A549 (cell line): Measurements from ENCODE around the gene SBF2. TPM values are rescaled to one million over a fixed set of nuclear protein-coding genes. Genes with fewer than 3 reads are reported as not detected.

Source experiments
- ATAC-seq, 2 experiments: fragments of 200-7000 bp in 1 of 2; fragments of >200 bp in 1 of 2; cut with Nextera tagmentation in 1 of 2; cut with Tn5 transposase in 1 of 2; 3 replicates each; pipeline versions ENCODE4 v1.8.0 to v1.9.1; 2018 to 2020; ENCODE audit warnings: mild to moderate bottlenecking in 1 of 2, moderate library complexity in 1 of 2
- CTCF ChIA-PET: fragments of 300-600 bp; sonication (Branson Sonifier 250); formaldehyde crosslinking; extraction: SDS; loops from one replicate; lab custom pipeline; 2021; ENCODE audit warnings: antibody characterized with exemption, inconsistent platforms; lab: Yijun Ruan, JAX
- POLR2A ChIA-PET: fragments of 350-600 bp; formaldehyde crosslinking; extraction: SDS; loops from one replicate; lab custom pipeline; 2021; ENCODE audit warnings: antibody characterized with exemption, inconsistent platforms; lab: Yijun Ruan, JAX
- DNase-seq, 2 experiments: peaks; one replicate each; pipeline versions ENCODE4 v3.0.0 to v3.0.0-alpha.2; 2011 to 2016; ENCODE audit warnings: low read depth in 1 of 2, low spot score in 1 of 2
- FAIRE-seq: peaks from 2 replicates; lab custom pipeline; 2011; peaks lifted over from hg19 to GRCh38; lab: Jason Lieb, UNC
- H3K27ac ChIP-seq, 2 experiments: fragments of >200 bp; sonication (Bioruptor Twin); formaldehyde crosslinking; 3 replicates each; pipeline ENCODE4 v1.5.1; 2016 to 2017
- H3K4me1 ChIP-seq: fragments of >200 bp; sonication (Bioruptor Twin); formaldehyde crosslinking; 3 replicates; pipeline ENCODE4 v1.6.1; 2016
- H3K4me2 ChIP-seq: fragments of >200 bp; sonication (Bioruptor Twin); formaldehyde crosslinking; 3 replicates; pipeline ENCODE4 v1.6.1; 2016
- H3K4me3 ChIP-seq: fragments of >200 bp; sonication (Bioruptor Twin); formaldehyde crosslinking; 3 replicates; pipeline ENCODE4 v1.5.1; 2016
- H3K9me3 ChIP-seq: fragments of >200 bp; sonication (Bioruptor Twin); formaldehyde crosslinking; 3 replicates; pipeline ENCODE4 v1.6.1; 2016
- CBX8 ChIP-seq: fragments of 200-600 bp; sonication (generic); IDR thresholded peaks from 2 replicates; pipeline ENCODE4 v1.6.1; 2016
- CEBPB ChIP-seq, 2 experiments: fragments of >200 bp in 1 of 2; sonication (Bioruptor Twin) in 1 of 2; formaldehyde crosslinking in 1 of 2; IDR thresholded peaks; 2 replicates each; pipeline ENCODE4 v1.6.1; 2012 to 2016
- CHD2 ChIP-seq: fragments of 150-350 bp; IDR thresholded peaks from 2 replicates; pipeline ENCODE4 v1.6.1; 2014; ENCODE audit warnings: low read length; ENCODE audit not compliant: partially characterized antibody
- EHMT2 ChIP-seq: fragments of 200-600 bp; sonication (generic); IDR thresholded peaks from 2 replicates; pipeline ENCODE4 v1.6.1; 2016; ENCODE audit warnings: antibody characterized with exemption, low read depth, mild to moderate bottlenecking, moderate library complexity
- ESRRA ChIP-seq: fragments of 150-350 bp; IDR thresholded peaks from 2 replicates; pipeline ENCODE4 v1.6.1; 2014; ENCODE audit warnings: mild to moderate bottlenecking, low read length, borderline replicate concordance
- FOSB ChIP-seq: fragments of 250-450 bp; sonication (Bioruptor Pico); IDR thresholded peaks from 2 replicates; pipeline ENCODE4 v1.5.0; 2020; ENCODE audit warnings: mild to moderate bottlenecking, moderate library complexity
- FOXS1 ChIP-seq: fragments of 250-450 bp; sonication (Bioruptor Pico); IDR thresholded peaks from 2 replicates; pipeline ENCODE4 v1.5.0; 2020; ENCODE audit warnings: mild to moderate bottlenecking, moderate library complexity
- GATA3 ChIP-seq: IDR thresholded peaks from 2 replicates; pipeline ENCODE4 v1.6.1; 2012; ENCODE audit warnings: borderline replicate concordance
- HDAC2 ChIP-seq: fragments of 200-600 bp; sonication (generic); IDR thresholded peaks from 2 replicates; pipeline ENCODE4 v1.6.1; 2016
- HES2 ChIP-seq: fragments of >200 bp; sonication (Bioruptor Twin); formaldehyde crosslinking; IDR thresholded peaks from 2 replicates; pipeline ENCODE4 v1.6.1; 2016
- HOXA7 ChIP-seq: fragments of 250-450 bp; sonication (Bioruptor Pico); IDR thresholded peaks from 2 replicates; pipeline ENCODE4 v1.5.0; 2020; ENCODE audit warnings: mild to moderate bottlenecking, moderate library complexity
- HOXB13 ChIP-seq: fragments of 250-450 bp; sonication (Bioruptor Pico); IDR thresholded peaks from 2 replicates; pipeline ENCODE4 v1.5.0; 2020; ENCODE audit warnings: low read depth, mild to moderate bottlenecking, moderate library complexity
- HOXB5 ChIP-seq: fragments of 250-450 bp; sonication (Bioruptor Pico); IDR thresholded peaks from 2 replicates; pipeline ENCODE4 v1.5.0; 2020; ENCODE audit warnings: mild to moderate bottlenecking, moderate library complexity
- JUNB ChIP-seq: fragments of >200 bp; sonication (Bioruptor Twin); formaldehyde crosslinking; IDR thresholded peaks from 2 replicates; pipeline ENCODE4 v1.6.1; 2016
- KDM5A ChIP-seq: fragments of 200-600 bp; sonication (generic); IDR thresholded peaks from 2 replicates; pipeline ENCODE4 v1.6.1; 2016; ENCODE audit warnings: antibody characterized with exemption, mild to moderate bottlenecking
- MAFK ChIP-seq: fragments of 450-650 bp; IDR thresholded peaks from 2 replicates; pipeline ENCODE4 v1.6.1; 2014; ENCODE audit not compliant: partially characterized antibody
- MAX ChIP-seq: IDR thresholded peaks from 2 replicates; pipeline ENCODE4 v1.6.1; 2012
- MAZ ChIP-seq: fragments of 150-350 bp; IDR thresholded peaks from 2 replicates; pipeline ENCODE4 v1.6.1; 2014; ENCODE audit warnings: antibody characterized with exemption, low read depth, low read length, borderline replicate concordance
- RAD21 ChIP-seq, 2 experiments: fragments of >200 bp in 1 of 2; sonication (Bioruptor Twin) in 1 of 2; formaldehyde crosslinking in 1 of 2; IDR thresholded peaks in 1 of 2; conservative IDR thresholded peaks in 1 of 2; 2 replicates in 1 of 2; 3 replicates in 1 of 2; pipeline ENCODE4 v1.6.1; 2012 to 2018; ENCODE audit warnings: inconsistent platforms in 1 of 2
- RARB ChIP-seq: fragments of 250-450 bp; sonication (Bioruptor Pico); IDR thresholded peaks from 2 replicates; pipeline ENCODE4 v1.8.0; 2021; ENCODE audit warnings: mild to moderate bottlenecking, moderate library complexity
- TFCP2L1 ChIP-seq: fragments of 250-450 bp; sonication (Bioruptor Pico); IDR thresholded peaks from 2 replicates; pipeline ENCODE4 v1.5.0; 2021; ENCODE audit warnings: mild to moderate bottlenecking
- TP53 ChIP-seq: fragments of 250-450 bp; sonication (Bioruptor Pico); IDR thresholded peaks from 2 replicates; pipeline ENCODE4 v1.5.0; 2021; ENCODE audit warnings: mild to moderate bottlenecking, moderate library complexity
- ZC3H11A ChIP-seq: fragments of 450-650 bp; IDR thresholded peaks from 2 replicates; pipeline ENCODE4 v1.6.1; 2014; ENCODE audit warnings: antibody characterized with exemption, mild to moderate bottlenecking
- ZSCAN20 ChIP-seq: fragments of 250-450 bp; sonication (Bioruptor Pico); IDR thresholded peaks from 2 replicates; pipeline ENCODE4 v1.8.0; 2022; ENCODE audit warnings: mild to moderate bottlenecking, moderate library complexity
- WGBS: methylation state at CpG from one replicate; pipeline ENCODE4 v1.1.6; 2017; ENCODE audit errors: missing lambda C conversion rate; 5-methylcytosine and 5-hydroxymethylcytosine counted together
- polyA plus RNA-seq, 4 experiments: library from polyadenylated mRNA; depleted of rRNA in 3 of 4; stranded (reverse); fragments of >200 nt; fragmentation: RNase III in 1 of 4; extraction: RNeasy Plus Mini Kit Qiagen cat#74134 plus additional on column Dnase treatment in 1 of 4; gene quantifications; 2 replicates in 3 of 4; 3 replicates in 1 of 4; pipeline ENCODE4 v1.2.3, GENCODE V29; 2011 to 2017
- TF ChIP-seq, protein P1 (sequence below): IDR thresholded peaks from 2 replicates; pipeline ENCODE4 v1.6.1; 2012; ENCODE audit warnings: low read depth, borderline replicate concordance
- TF ChIP-seq, protein P2 (sequence below): fragments of >200 bp; sonication (Bioruptor Twin); formaldehyde crosslinking; IDR thresholded peaks from 3 replicates; pipeline ENCODE4 v1.5.1; 2016
- TF ChIP-seq, protein P3 (sequence below): fragments of 150-350 bp; IDR thresholded peaks from 2 replicates; pipeline ENCODE4 v1.6.1; 2014; ENCODE audit warnings: low read depth, mild to moderate bottlenecking, low read length

SBF2 gene
- polyA plus RNA-seq, 2 of the 4 experiments (the other 2 are of a cell fraction): 11.1 to 49.6 TPM

DNA sequence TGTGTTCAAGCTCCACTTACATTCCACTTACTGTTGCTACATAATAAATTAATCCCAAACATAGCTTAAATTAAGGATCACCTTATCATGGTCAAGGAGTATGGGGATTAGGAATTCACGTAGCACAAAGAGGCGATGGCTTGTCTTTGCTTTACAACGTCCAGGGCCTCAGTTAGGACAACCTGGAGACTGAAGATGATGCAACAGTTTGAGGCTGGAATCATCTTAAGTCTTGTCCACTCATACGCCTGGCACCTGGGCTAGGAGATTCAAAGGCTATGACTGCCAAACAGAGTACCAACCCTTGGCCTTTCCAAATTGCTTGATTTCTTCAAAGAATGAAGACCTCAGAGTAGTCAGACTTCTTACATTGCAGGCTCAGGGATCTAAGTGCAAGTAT lies 149.1 kb downstream of the SBF2 start:
- POLR2A ChIA-PET: no interaction called here
- no peaks in the 10 kb centered on the region for H3K9me3 ChIP-seq
- H3K4me3 ChIP-seq: no peak overlapping the region
- peak; percentile 56 for FAIRE-seq
- TF ChIP-seq, protein P1, sequence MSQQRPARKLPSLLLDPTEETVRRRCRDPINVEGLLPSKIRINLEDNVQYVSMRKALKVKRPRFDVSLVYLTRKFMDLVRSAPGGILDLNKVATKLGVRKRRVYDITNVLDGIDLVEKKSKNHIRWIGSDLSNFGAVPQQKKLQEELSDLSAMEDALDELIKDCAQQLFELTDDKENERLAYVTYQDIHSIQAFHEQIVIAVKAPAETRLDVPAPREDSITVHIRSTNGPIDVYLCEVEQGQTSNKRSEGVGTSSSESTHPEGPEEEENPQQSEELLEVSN: no peak
- no peak for TF ChIP-seq FOXS1 (CRISPR knock-in tag)
- TF ChIP-seq KDM5A: no peak
- TF ChIP-seq FOSB: no peak
- TF ChIP-seq MAX: no peak
- TF ChIP-seq RARB (CRISPR knock-in tag): no peak
- no peak for TF ChIP-seq RAD21 (conservative IDR thresholded peaks at IDR 0.05 in 1 of 2, IDR thresholded peaks at IDR 0.05 in 1 of 2)
- TF ChIP-seq EHMT2: no peak
- TF ChIP-seq, all 56 proteins: peak for 0
- H3K27ac ChIP-seq: no peak overlapping the region; a peak in 1 of 6 replicates
- H3K4me1 ChIP-seq: peaks cover 3% of the 10 kb centered on the region
- ATAC-seq (no peak), DNase-seq (no peak)
- H3K4me2 ChIP-seq: no peak overlapping the region
- CTCF ChIA-PET: no interaction called here
- WGBS: 92% methylated on average over 4 of the region's 4 CpGs

- Histone ChIP-seq H3K4me3 (no peak overlapping the region), H3K4me2 (peak overlapping the region; percentile 29; the same call in 2 of the 3 replicates), H3K9me3 (peaks cover 12% of the 10 kb centered on the region; the same call in 2 of the 3 replicates), H3K27ac (no peak overlapping the region), H3K4me1 (peaks cover 11% of the 10 kb centered on the region)
- no peak for TF ChIP-seq TP53
- TF ChIP-seq ZC3H11A: no peak
- TF ChIP-seq ZSCAN20 (CRISPR knock-in tag): no peak
- no peak for TF ChIP-seq HOXA7 (CRISPR knock-in tag)
- no peak for TF ChIP-seq MAZ
- no peak for TF ChIP-seq TFCP2L1 (CRISPR knock-in tag)
- TF ChIP-seq JUNB: no peak
- no peak for TF ChIP-seq CHD2
- TF ChIP-seq HES2: no peak
- TF ChIP-seq HOXB5 (CRISPR knock-in tag): no peak
- TF ChIP-seq MAX: no peak
- TF ChIP-seq ESRRA: no peak
- TF ChIP-seq HDAC2: no peak
- TF ChIP-seq HOXB13: no peak
- ATAC-seq (peak in 1 of 2 experiments; percentile 51; a peak in 1 of 6 replicates), DNase-seq (peak in 1 of 2 experiments; percentile 12), FAIRE-seq (no peak)
- CTCF ChIA-PET: interaction anchor here (1.1 kb wide), 1 partner anchor 30 kb away, joined by 3 read pairs; no protein-coding TSS in a partner anchor
- 63% methylated on average over 2 of the region's 2 CpGs for WGBS
- POLR2A ChIA-PET: no interaction called here
Measured at GRCh38 chr11:10139656-10140055, 154.4 kb downstream of the SBF2 start.

DNA sequence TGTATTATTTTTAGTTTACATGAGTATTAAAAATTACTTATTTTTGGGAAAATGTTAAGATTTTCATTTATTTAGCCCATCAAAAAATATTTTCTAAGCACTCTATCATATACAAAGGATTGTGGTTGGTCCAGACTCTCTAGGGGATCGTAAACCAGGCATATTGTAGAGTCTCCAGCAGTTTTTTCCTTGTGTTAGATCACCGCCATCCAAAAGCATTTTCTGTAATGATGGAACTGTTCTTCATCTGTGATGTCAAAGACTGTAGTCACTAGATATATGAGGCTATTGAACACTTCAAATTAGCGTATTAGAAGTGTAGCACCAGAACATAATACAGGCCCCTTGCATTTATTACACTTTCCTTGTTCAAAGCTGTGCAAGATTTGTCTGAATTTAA lies 154.9 kb downstream of the SBF2 start:
- Histone ChIP-seq H3K4me1 (peaks cover 11% of the 10 kb centered on the region), H3K27ac (no peak overlapping the region), H3K4me3 (no peak overlapping the region), H3K4me2 (no peak overlapping the region; the same call in 2 of the 3 replicates), H3K9me3 (peaks cover 14% of the 10 kb centered on the region; the same call in 2 of the 3 replicates)
- no peak for DNase-seq
- POLR2A ChIA-PET: no interaction called here
- no peak for FAIRE-seq
- 92% methylated on average over 3 of the region's 3 CpGs for WGBS
- CTCF ChIA-PET: interaction anchor here (1.1 kb wide), 1 partner anchor 31 kb away, joined by 3 read pairs; no protein-coding TSS in a partner anchor
- no peak for ATAC-seq
- TF ChIP-seq, protein P2, sequence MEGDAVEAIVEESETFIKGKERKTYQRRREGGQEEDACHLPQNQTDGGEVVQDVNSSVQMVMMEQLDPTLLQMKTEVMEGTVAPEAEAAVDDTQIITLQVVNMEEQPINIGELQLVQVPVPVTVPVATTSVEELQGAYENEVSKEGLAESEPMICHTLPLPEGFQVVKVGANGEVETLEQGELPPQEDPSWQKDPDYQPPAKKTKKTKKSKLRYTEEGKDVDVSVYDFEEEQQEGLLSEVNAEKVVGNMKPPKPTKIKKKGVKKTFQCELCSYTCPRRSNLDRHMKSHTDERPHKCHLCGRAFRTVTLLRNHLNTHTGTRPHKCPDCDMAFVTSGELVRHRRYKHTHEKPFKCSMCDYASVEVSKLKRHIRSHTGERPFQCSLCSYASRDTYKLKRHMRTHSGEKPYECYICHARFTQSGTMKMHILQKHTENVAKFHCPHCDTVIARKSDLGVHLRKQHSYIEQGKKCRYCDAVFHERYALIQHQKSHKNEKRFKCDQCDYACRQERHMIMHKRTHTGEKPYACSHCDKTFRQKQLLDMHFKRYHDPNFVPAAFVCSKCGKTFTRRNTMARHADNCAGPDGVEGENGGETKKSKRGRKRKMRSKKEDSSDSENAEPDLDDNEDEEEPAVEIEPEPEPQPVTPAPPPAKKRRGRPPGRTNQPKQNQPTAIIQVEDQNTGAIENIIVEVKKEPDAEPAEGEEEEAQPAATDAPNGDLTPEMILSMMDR: no peak
- TF ChIP-seq GATA3: no peak
- TF ChIP-seq MAFK: no peak
- TF ChIP-seq CBX8: no peak
- TF ChIP-seq TP53: no peak
- TF ChIP-seq CEBPB (IDR thresholded peaks at IDR 0.05): no peak
- TF ChIP-seq, protein P3, sequence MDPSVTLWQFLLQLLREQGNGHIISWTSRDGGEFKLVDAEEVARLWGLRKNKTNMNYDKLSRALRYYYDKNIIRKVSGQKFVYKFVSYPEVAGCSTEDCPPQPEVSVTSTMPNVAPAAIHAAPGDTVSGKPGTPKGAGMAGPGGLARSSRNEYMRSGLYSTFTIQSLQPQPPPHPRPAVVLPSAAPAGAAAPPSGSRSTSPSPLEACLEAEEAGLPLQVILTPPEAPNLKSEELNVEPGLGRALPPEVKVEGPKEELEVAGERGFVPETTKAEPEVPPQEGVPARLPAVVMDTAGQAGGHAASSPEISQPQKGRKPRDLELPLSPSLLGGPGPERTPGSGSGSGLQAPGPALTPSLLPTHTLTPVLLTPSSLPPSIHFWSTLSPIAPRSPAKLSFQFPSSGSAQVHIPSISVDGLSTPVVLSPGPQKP: no peak
- TF ChIP-seq, all 56 proteins: peak for 0
